Putamen (tissue), 1 donor: ENCODE results near the gene THBS4.

Experiments
- DNase-seq: peaks from one replicate; pipeline ENCODE4 v3.0.0-alpha.2; 2016; ENCODE audit warnings: low spot score

The THBS4 gene

DNA sequence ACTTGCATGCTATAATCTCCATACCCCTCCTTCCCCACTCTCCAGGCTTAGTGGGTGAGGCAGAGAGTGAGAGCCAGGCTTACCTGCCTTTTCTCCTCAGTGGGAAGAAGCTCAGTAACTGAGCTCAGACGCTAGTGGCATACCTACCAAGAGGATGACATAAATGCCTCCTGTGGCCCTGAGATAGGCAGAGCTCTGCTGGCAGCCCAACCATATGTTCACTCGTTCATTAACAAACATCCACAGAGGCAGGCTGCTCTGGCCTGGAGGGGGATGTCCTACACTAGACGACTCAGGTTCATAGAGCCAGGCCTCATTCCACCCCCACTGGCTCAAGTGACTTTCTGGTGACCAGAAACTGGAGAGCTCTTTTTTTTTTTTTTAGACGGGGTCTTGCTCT lies 81.3 kb downstream of the THBS4 start:
- no peak for DNase-seq

DNA sequence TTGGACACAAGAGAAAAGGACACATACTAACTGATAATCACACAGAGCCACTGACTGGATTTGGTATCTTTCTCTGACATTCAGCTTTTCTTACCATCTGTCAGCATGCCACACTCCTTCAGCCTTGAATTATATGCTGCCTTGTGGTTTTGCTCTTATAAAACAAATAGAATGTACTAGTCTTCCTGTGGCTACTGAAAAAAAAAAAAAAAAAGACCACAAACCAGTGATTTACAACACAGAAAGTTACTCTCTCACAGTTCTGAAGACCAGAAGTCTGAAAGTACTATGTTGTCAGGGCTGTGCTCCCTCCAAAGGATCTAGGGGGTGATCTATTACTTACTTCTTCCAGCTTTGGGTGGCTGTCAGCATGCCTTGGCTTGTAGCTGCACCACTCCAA lies 82.3 kb downstream of the THBS4 start:
- no peak for DNase-seq

DNA sequence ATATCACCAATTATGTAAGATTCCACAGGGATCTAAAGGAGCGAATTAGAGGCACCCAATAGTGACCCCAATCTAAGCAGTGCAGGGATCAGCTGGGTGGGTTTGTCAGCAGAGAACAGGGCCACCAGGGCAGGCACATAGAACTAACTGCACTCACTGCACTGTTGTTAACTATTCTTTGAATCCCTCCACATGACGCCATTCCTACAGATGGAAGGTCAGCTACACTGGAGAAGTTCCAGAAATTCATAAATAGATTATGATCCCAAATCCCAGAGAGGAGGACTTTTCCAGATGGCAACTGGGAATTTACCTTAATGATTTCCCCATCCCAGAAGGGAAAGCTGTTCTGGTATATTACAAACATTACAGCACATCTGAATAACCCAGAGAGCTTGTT lies 84.2 kb downstream of the THBS4 start:
- no peak for DNase-seq

DNA sequence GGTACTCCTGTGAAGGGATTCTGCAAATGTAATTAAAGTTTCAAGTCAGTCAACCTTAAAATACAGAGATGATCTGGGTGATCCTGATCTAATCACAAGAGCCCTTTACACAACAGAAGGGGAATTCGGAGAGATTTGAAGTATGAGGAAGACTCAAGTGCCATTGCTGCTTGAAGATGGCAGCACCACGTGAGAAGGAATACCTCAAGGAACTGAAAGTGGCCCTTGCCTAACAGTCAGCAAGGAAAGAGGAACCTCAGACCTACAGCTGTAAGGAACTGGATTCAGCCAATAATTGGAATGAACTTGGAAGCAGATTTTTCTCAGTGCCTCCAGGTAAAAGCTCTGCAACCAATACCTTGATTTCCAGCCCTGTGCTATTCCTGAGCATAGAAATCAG lies 87.4 kb downstream of the THBS4 start:
- DNase-seq, result peak; percentile 44

DNA sequence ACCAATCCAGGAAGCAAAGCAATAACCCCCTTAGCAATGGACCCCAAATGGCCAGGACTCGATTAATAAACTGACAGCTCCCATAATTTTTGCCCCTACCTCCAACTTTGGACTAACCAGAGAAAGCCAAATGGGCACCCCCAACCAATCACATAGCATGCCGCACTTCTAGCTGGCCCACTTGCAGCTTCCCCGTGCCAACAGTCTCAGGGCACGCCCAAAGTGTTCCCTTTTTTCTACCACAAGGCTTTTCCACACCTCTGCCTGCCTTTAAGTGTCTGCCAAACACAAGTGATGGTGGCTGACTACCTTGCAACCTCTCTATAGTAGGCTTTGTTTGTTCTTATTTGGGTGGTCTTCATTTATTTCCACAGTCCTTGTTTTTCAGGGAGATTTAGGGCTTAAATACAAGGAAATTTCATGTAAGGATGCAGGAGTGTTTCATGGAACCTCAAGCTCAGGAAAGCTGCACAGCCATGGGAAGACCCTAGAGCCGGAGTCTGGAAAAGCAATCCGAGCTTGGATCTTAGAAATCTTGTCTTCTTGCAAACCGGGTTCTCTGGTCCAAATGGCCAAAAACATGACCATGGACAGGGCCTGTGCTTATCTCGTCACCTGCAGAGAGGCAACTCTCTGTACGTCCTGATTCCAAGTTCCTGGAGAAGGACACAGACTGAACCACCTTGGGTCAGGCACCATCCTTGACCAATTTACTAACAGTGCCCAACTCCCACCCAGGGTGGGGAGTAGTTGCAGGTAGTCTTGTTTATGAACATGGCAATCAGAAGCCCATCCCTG lies 89.2 kb downstream of the THBS4 start:
- DNase-seq, result no peak

- DNase-seq, result no peak
Measured at GRCh38 chr5:80125022-80125961, 90.1 kb downstream of the THBS4 start.

- DNase-seq, result peak; percentile 34
Measured at GRCh38 chr5:80125962-80126480, 90.9 kb downstream of the THBS4 start.

- DNase-seq, result no peak
Measured at GRCh38 chr5:80127116-80127552, 92.0 kb downstream of the THBS4 start.

DNA sequence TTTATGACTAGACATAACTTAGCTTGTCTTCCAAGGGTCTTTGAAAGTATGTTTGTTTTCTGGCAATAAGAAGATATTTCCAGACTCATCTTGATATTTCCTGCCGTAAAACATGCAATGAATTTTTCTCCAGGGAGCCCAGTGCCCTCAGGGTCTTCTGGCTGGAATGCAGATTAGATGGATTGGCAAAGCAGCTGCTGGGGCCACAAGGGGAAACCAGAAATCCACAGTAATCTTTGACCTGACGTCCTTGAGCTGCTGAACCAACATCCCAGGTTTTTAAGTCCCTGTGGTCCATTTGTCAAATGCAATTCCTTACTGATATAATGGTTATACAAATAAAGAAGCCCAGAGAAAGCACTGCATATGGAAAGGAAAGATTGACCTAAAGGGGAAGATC lies 93.0 kb downstream of the THBS4 start:
- DNase-seq, result no peak

- DNase-seq, result no peak
Measured at GRCh38 chr5:80129146-80129545, 94.0 kb downstream of the THBS4 start.
